Measurements from ENCODE around the gene AP3M1.

AP3M1 gene

DNA sequence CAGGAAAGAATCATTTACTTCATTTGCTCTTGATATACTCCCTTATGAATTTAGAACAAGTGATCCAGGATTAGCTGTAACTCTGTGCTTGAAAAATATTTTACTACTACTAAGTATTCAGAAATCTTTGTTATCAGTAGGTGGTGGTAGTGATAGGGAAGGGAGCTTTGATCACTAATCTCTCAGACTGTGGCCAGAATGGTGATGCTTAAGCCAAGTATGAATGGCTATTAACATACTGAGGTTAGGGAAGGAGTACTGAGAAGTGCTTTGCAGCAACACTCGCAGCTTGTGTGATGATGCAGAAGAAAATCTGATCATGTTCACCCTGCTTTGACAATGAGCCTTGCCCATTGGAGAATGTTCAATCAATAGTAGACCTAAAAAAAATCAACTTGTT, 29.3 kb downstream of the AP3M1 start:
- TF ChIP-seq CTCF (IDR thresholded peaks at IDR 0.05; ENCODE audit: low read depth, low read length, poor library complexity, severe bottlenecking) (no peak), EZH2phosphoT487 (IDR thresholded peaks at IDR 0.05; ENCODE audit: borderline replicate concordance, low read length) (no peak)
- H3K79me2 ChIP-seq (ENCODE audit: control insufficient read depth, low read length), result no peaks in the 10 kb centered on the region
- H3K9me3 ChIP-seq (ENCODE audit: control insufficient read depth, insufficient read depth, low read length), result no peaks in the 10 kb centered on the region
- no peak overlapping the region for H3K4me3 ChIP-seq (ENCODE audit: low read length)
- no peaks in the 10 kb centered on the region for H3K4me1 ChIP-seq (ENCODE audit: control insufficient read depth, low read length)
- H4K20me1 ChIP-seq (ENCODE audit: control insufficient read depth, insufficient read depth, low read depth, low read length), result no peaks in the 10 kb centered on the region
- H3K36me3 ChIP-seq (ENCODE audit: control insufficient read depth, low read length), result peaks cover 95% of the 10 kb centered on the region
- H3K4me2 ChIP-seq (ENCODE audit: low read length), result no peak overlapping the region
- H3F3A ChIP-seq (ENCODE audit: control insufficient read depth, insufficient read depth), result peaks cover 13% of the 10 kb centered on the region
- no peaks in the 10 kb centered on the region for H3K9me2 ChIP-seq (replicated peaks; ENCODE audit: control insufficient read depth, low read length)
- H3K27me3 ChIP-seq (ENCODE audit: control insufficient read depth, low read length), result no peaks in the 10 kb centered on the region
- no peak overlapping the region for H3K27ac ChIP-seq (ENCODE audit: low read depth, low read length)

- H3F3A ChIP-seq (ENCODE audit: control insufficient read depth, insufficient read depth), result peaks cover 13% of the 10 kb centered on the region
- H4K20me1 ChIP-seq (ENCODE audit: control insufficient read depth, insufficient read depth, low read depth, low read length), result no peaks in the 10 kb centered on the region
- H3K9me2 ChIP-seq (replicated peaks; ENCODE audit: control insufficient read depth, low read length), result no peaks in the 10 kb centered on the region
- no peaks in the 10 kb centered on the region for H3K9me3 ChIP-seq (ENCODE audit: control insufficient read depth, insufficient read depth, low read length)
- H3K4me3 ChIP-seq (ENCODE audit: low read length), result no peak overlapping the region
- no peak overlapping the region for H3K27ac ChIP-seq (ENCODE audit: low read depth, low read length)
- TF ChIP-seq EZH2phosphoT487 (IDR thresholded peaks at IDR 0.05; ENCODE audit: borderline replicate concordance, low read length) (no peak), CTCF (IDR thresholded peaks at IDR 0.05; ENCODE audit: low read depth, low read length, poor library complexity, severe bottlenecking) (no peak)
- no peaks in the 10 kb centered on the region for H3K27me3 ChIP-seq (ENCODE audit: control insufficient read depth, low read length)
- peaks cover 95% of the 10 kb centered on the region for H3K36me3 ChIP-seq (ENCODE audit: control insufficient read depth, low read length)
- no peak overlapping the region for H3K4me2 ChIP-seq (ENCODE audit: low read length)
- H3K79me2 ChIP-seq (ENCODE audit: control insufficient read depth, low read length), result no peaks in the 10 kb centered on the region
- H3K4me1 ChIP-seq (ENCODE audit: control insufficient read depth, low read length), result no peaks in the 10 kb centered on the region
Measured at GRCh38 chr10:74120911-74121310, 29.7 kb downstream of the AP3M1 start.

DNA sequence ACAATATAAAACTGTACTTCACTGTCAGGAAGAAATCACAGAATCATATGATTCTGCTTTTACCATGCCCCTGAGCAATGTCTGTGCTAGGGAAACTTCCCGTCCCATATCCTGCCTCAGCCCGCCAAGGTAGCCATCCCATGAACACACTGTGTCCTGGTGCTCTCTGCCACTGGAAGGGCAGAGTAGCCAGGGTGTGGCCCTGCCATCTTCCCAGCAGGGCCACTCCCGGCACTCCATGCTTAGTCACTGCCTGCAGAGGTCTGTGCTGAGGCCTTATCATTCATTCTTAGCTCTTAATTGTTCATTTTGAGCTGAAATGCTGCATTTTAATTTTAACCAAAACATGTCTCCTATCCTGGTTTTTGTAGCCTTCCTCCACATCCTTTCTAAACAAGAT, 31.8 kb downstream of the AP3M1 start:
- no peak overlapping the region for H3K4me2 ChIP-seq (ENCODE audit: low read length)

More for the DNA sequence above, 31.8 kb downstream of the AP3M1 start:
- no peaks in the 10 kb centered on the region for H3K79me2 ChIP-seq (ENCODE audit: control insufficient read depth, low read length)
- no peaks in the 10 kb centered on the region for H3K27me3 ChIP-seq (ENCODE audit: control insufficient read depth, low read length)
- no peaks in the 10 kb centered on the region for H3K4me1 ChIP-seq (ENCODE audit: control insufficient read depth, low read length)
- H3K9me3 ChIP-seq (ENCODE audit: control insufficient read depth, insufficient read depth, low read length), result no peaks in the 10 kb centered on the region
- H3K4me3 ChIP-seq (ENCODE audit: low read length), result no peak overlapping the region
- TF ChIP-seq EZH2phosphoT487 (IDR thresholded peaks at IDR 0.05; ENCODE audit: borderline replicate concordance, low read length) (no peak), CTCF (IDR thresholded peaks at IDR 0.05; ENCODE audit: low read depth, low read length, poor library complexity, severe bottlenecking) (no peak)
- no peaks in the 10 kb centered on the region for H3K9me2 ChIP-seq (replicated peaks; ENCODE audit: control insufficient read depth, low read length)
- no peaks in the 10 kb centered on the region for H4K20me1 ChIP-seq (ENCODE audit: control insufficient read depth, insufficient read depth, low read depth, low read length)
- no peak overlapping the region for H3K27ac ChIP-seq (ENCODE audit: low read depth, low read length)
- peaks cover 96% of the 10 kb centered on the region for H3K36me3 ChIP-seq (ENCODE audit: control insufficient read depth, low read length)
- peaks cover 11% of the 10 kb centered on the region for H3F3A ChIP-seq (ENCODE audit: control insufficient read depth, insufficient read depth)
